Lung (tissue), 12 donors: Measurements from ENCODE around the gene LPCAT2. TPM values are rescaled to one million over a fixed set of nuclear protein-coding genes. Genes with fewer than 3 reads are reported as not detected.

Experiments used
- ATAC-seq: fragments of 200-7000 bp; cut with Tn5 transposase; one replicate; pipeline ENCODE4 v1.9.1; 2020; ENCODE audit warnings: moderate number of reproducible peaks; ENCODE audit not compliant: insufficient read depth, low FRiP score
- DNase-seq, 3 donors: peaks; one replicate each; pipeline ENCODE4 v3.0.0-alpha.2; 2013 to 2017
- H3K27ac ChIP-seq, 2 donors: one replicate each; pipeline ENCODE4 v1.5.1; 2013; ENCODE audit warnings: mild to moderate bottlenecking in 2 of 2, moderate library complexity in 2 of 2, control low read depth in 1 of 2, inconsistent platforms in 1 of 2, low read depth in 1 of 2, low read length in 1 of 2
- H3K27me3 ChIP-seq, 3 donors: one replicate each; pipeline ENCODE4 v1.5.1; 2013; ENCODE audit warnings: low read length in 2 of 3; ENCODE audit not compliant: control insufficient read depth in 3 of 3, insufficient read depth in 3 of 3
- H3K36me3 ChIP-seq, 4 donors: one replicate each; pipeline ENCODE4 v1.5.1; 2013; ENCODE audit warnings: low read length in 4 of 4, mild to moderate bottlenecking in 1 of 4, moderate library complexity in 1 of 4; ENCODE audit not compliant: control insufficient read depth in 4 of 4, insufficient read depth in 4 of 4
- H3K4me1 ChIP-seq, 5 donors: one replicate each; pipeline ENCODE4 v1.5.1; 2013; ENCODE audit warnings: low read length in 5 of 5, mild to moderate bottlenecking in 2 of 5, moderate library complexity in 1 of 5; ENCODE audit not compliant: control insufficient read depth in 5 of 5, insufficient read depth in 5 of 5
- H3K4me3 ChIP-seq: one replicate; pipeline ENCODE4 v1.5.1; 2013; ENCODE audit warnings: mild to moderate bottlenecking, control low read depth, moderate library complexity
- H3K9ac ChIP-seq, 2 donors: one replicate each; pipeline ENCODE4 v1.5.1; 2013; ENCODE audit warnings: low read length in 2 of 2, control low read depth in 1 of 2; ENCODE audit not compliant: insufficient read depth in 1 of 2
- H3K9me3 ChIP-seq, 4 donors: one replicate each; pipeline ENCODE4 v1.5.1; 2013; ENCODE audit warnings: low read length in 3 of 4, mild to moderate bottlenecking in 1 of 4, moderate library complexity in 1 of 4; ENCODE audit not compliant: control insufficient read depth in 4 of 4, insufficient read depth in 3 of 4
- CTCF ChIP-seq: IDR thresholded peaks from 2 replicates; pipeline ENCODE4 v1.5.1; 2012; ENCODE audit warnings: mild to moderate bottlenecking; ENCODE audit errors: control extremely low read depth, extremely low read depth
- WGBS, 2 donors: extraction: QIAGEN DNeasy Blood & Tissue Kit; methylation state at CpG; one replicate each; pipeline ENCODE4 v1.1.7; 2013; 5-methylcytosine and 5-hydroxymethylcytosine counted together
- polyA plus RNA-seq, 2 donors: library from polyadenylated mRNA; stranded (reverse); fragments of 200-250 nt; gene quantifications; one replicate each; pipeline ENCODE4 v1.2.1, GENCODE V29; 2013
- total RNA-seq, 2 donors: library from RNA; depleted of rRNA in 1 of 2; stranded (reverse); fragments of >200 nt in 1 of 2; gene quantifications; one replicate each; pipeline ENCODE4 v1.2.1, GENCODE V29; 2014 to 2021
- donor health status: control.
- donor health status: control.
- donor health status: Bipolar disorder and iron deficiency.
- donor health status: healthy.
- donor health status: DM: yes; HTN: yes; CAD: no.

The LPCAT2 gene
- total and polyA plus RNA-seq, 4 donors, result 9.5 to 25.3 (median 19.4) TPM

GRCh38 chr16:55468352-55468990 lies 40.4 kb upstream of the LPCAT2 start:
- Histone ChIP-seq H3K9ac (no peak overlapping the region), H3K9me3 (no peaks in the 10 kb centered on the region), H3K4me1 (no peaks in the 10 kb centered on the region), H3K4me3 (no peak overlapping the region), H3K27me3 (no peaks in the 10 kb centered on the region), H3K27ac (no peak overlapping the region), H3K36me3 (no peaks in the 10 kb centered on the region)
- ATAC-seq (no peak), DNase-seq (no peak)
- WGBS, 2 donors, result 64 to 77% methylated on average over 7 of the region's 7 CpGs
- no peak for TF ChIP-seq CTCF

- Histone ChIP-seq H3K27ac (no peak overlapping the region), H3K36me3 (no peaks in the 10 kb centered on the region), H3K27me3 (no peaks in the 10 kb centered on the region), H3K4me1 (no peaks in the 10 kb centered on the region), H3K9me3 (no peaks in the 10 kb centered on the region), H3K9ac (no peak overlapping the region), H3K4me3 (no peak overlapping the region)
- 89 to 91% methylated on average over 9 of the region's 9 CpGs for WGBS, 2 donors
- TF ChIP-seq CTCF, result no peak
- DNase-seq (no peak), ATAC-seq (no peak)
Measured at GRCh38 chr16:55469821-55470532, 38.9 kb upstream of the LPCAT2 start.

GRCh38 chr16:55470533-55471371 lies 38.1 kb upstream of the LPCAT2 start:
- TF ChIP-seq CTCF, result no peak
- WGBS, 2 donors, result 65 to 72% methylated on average over 7 of the region's 7 CpGs
- ATAC-seq (peak; percentile 17), DNase-seq (peak in 2 of 3 donors; percentile 34 to 37)
- Histone ChIP-seq H3K36me3 (no peaks in the 10 kb centered on the region), H3K4me3 (no peak overlapping the region), H3K9ac (no peak overlapping the region), H3K27me3 (no peaks in the 10 kb centered on the region), H3K4me1 (peaks cover 0 to 6% (median 0%) of the 10 kb centered on the region in 5 donors), H3K27ac (no peak overlapping the region), H3K9me3 (no peaks in the 10 kb centered on the region)
